Pancreas (tissue), 10 donors: Measurements from ENCODE around the gene B3GAT1. TPM values are rescaled to one million over a fixed set of nuclear protein-coding genes. Genes with fewer than 3 reads are reported as not detected.

Experiments used
- ATAC-seq, 4 donors: fragments of 200-7000 bp; cut with Tn5 transposase; one replicate each; pipeline versions ENCODE4 v1.8.0 to v1.9.1; 2020; ENCODE audit warnings: mild to moderate bottlenecking in 4 of 4, moderate library complexity in 4 of 4
- DNase-seq, 6 donors: peaks; one replicate each; pipeline ENCODE4 v3.0.0-alpha.2; 2020
- FAIRE-seq: peaks from 2 replicates; lab custom pipeline; 2012; peaks lifted over from hg19 to GRCh38; lab: Jason Lieb, UNC
- H3K27ac ChIP-seq, 4 donors: fragments of 200-600 bp; sonication (generic); 1 replicate in 3 of 4; 2 replicates in 1 of 4; pipeline versions ENCODE4 v1.5.0 to v1.8.0; 2020
- H3K27me3 ChIP-seq, 4 donors: fragments of 200-600 bp; one replicate each; pipeline ENCODE4 v1.8.0; 2021
- H3K36me3 ChIP-seq, 3 donors: fragments of 200-600 bp; sonication (generic) in 1 of 3; one replicate each; pipeline versions ENCODE4 v1.5.0 to v1.8.0; 2020 to 2021
- H3K4me1 ChIP-seq, 3 donors: fragments of 200-600 bp; one replicate each; pipeline ENCODE4 v1.8.0; 2021
- H3K4me3 ChIP-seq, 4 donors: fragments of 200-600 bp; sonication (generic) in 2 of 4; one replicate each; pipeline versions ENCODE4 v1.5.0 to v1.8.0; 2020 to 2021
- H3K9me3 ChIP-seq, 4 donors: fragments of 200-600 bp; one replicate each; pipeline ENCODE4 v1.8.0; 2021
- CTCF ChIP-seq, 4 donors: fragments of 200-600 bp; sonication (generic) in 3 of 4; IDR thresholded peaks; one replicate each; pipeline versions ENCODE4 v1.5.0 to v1.8.0; 2021; ENCODE audit warnings: antibody characterized with exemption in 4 of 4
- WGBS, 2 donors: extraction: QIAGEN DNeasy Blood & Tissue Kit; methylation state at CpG; one replicate each; pipeline ENCODE4 v1.1.7; 2013; 5-methylcytosine and 5-hydroxymethylcytosine counted together
- intact Hi-C, 3 donors: fragments of 100-400 bp; cut with DNase I; formaldehyde crosslinking; loops; one replicate each; pipeline versions ENCODE4 v1.11.1 to v1.14.2; 2022
- polyA plus RNA-seq, 2 donors: library from polyadenylated mRNA; stranded (reverse); fragments of 200-250 nt; gene quantifications; one replicate each; pipeline ENCODE4 v1.2.3, GENCODE V29; 2013
- total RNA-seq, 6 donors: library from RNA; stranded (reverse); fragmentation: NEBNext Ultra II Directional in 4 of 6; extraction: Animal tissue kit (Norgen Biotek cat#: 25700) in 4 of 6; gene quantifications; one replicate each; pipeline versions ENCODE4 v1.2.1 to v1.2.4, GENCODE V29; 2021 to 2023
- donor health status: healthy with polysubstance abuse.
- donor health status: DM: no; HTN: no; CAD: no; lungs with moderate emphysema.
- donor health status: DM: no; HTN: no; CAD: no.
- donor health status: control.
- donor health status: control.
- donor health status: Bipolar disorder and iron deficiency.
- donor health status: DM: yes; HTN: yes; CAD: no.
- donor health status: DM: no; HTN: no; CAD: no.
- donor health status: DM: no; HTN: no; CAD: no.
- donor health status: DM: yes; HTN: yes; CAD: no.

Gene B3GAT1
- total and polyA plus RNA-seq, 8 donors = 0.08 to 1.3 (median 0.20) TPM

- Histone ChIP-seq H3K27me3 (no peaks in the 10 kb centered on the region), H3K9me3 (no peaks in the 10 kb centered on the region), H3K4me1 (no peaks in the 10 kb centered on the region), H3K27ac (no peak overlapping the region), H3K4me3 (no peak overlapping the region), H3K36me3 (no peaks in the 10 kb centered on the region)
- intact Hi-C loops = no loop called here
- ATAC-seq = no peak
- DNase-seq = peak in 2 of 6 donors; percentile 3 to 34
- TF ChIP-seq CTCF (IDR thresholded peaks at IDR 0.05) = no peak
- no peak for FAIRE-seq
- 87 to 90% methylated on average over 30 of the region's 30 CpGs for WGBS, 2 donors
These were observed 42.2 kb downstream of the B3GAT1 start for GRCh38 chr11:134369656-134370525.

GRCh38 chr11:134367781-134368180, 44.3 kb downstream of the B3GAT1 start:
- no peak for TF ChIP-seq CTCF (IDR thresholded peaks at IDR 0.05)
- no peak for ATAC-seq
- H3K36me3 ChIP-seq = no peaks in the 10 kb centered on the region
- H3K4me3 ChIP-seq = no peak overlapping the region
- H3K9me3 ChIP-seq = no peaks in the 10 kb centered on the region
- peak in 2 of 6 donors; percentile 8 to 41 for DNase-seq
- no peaks in the 10 kb centered on the region for H3K4me1 ChIP-seq
- no peak for FAIRE-seq
- 89 to 91% methylated on average over 18 of the region's 18 CpGs for WGBS, 2 donors
- intact Hi-C loops = no loop called here
- H3K27ac ChIP-seq = no peak overlapping the region
- no peaks in the 10 kb centered on the region for H3K27me3 ChIP-seq

- ATAC-seq (no peak), FAIRE-seq (no peak), DNase-seq (no peak)
- Histone ChIP-seq H3K4me1 (no peaks in the 10 kb centered on the region), H3K9me3 (no peaks in the 10 kb centered on the region), H3K27ac (no peak overlapping the region), H3K27me3 (no peaks in the 10 kb centered on the region), H3K36me3 (no peaks in the 10 kb centered on the region), H3K4me3 (no peak overlapping the region)
- intact Hi-C loops = no loop called here
- 79 to 80% methylated on average over 7 of the region's 7 CpGs for WGBS, 2 donors
- no peak for TF ChIP-seq CTCF (IDR thresholded peaks at IDR 0.05)
These were observed 45.8 kb downstream of the B3GAT1 start for GRCh38 chr11:134366254-134366653.

GRCh38 chr11:134365011-134365925, 46.8 kb downstream of the B3GAT1 start:
- no peaks in the 10 kb centered on the region for H3K27me3 ChIP-seq
- no peaks in the 10 kb centered on the region for H3K9me3 ChIP-seq
- WGBS, 2 donors = 79 to 80% methylated on average over 22 of the region's 22 CpGs
- no peaks in the 10 kb centered on the region for H3K36me3 ChIP-seq
- H3K4me1 ChIP-seq = no peaks in the 10 kb centered on the region
- ATAC-seq (no peak), FAIRE-seq (no peak), DNase-seq (peak in 1 of 6 donors; percentile 48)
- no peak for TF ChIP-seq CTCF (IDR thresholded peaks at IDR 0.05)
- H3K4me3 ChIP-seq = no peak overlapping the region
- intact Hi-C loops = no loop called here
- no peak overlapping the region for H3K27ac ChIP-seq
